ENCODE measurements around the gene FAAP20.

FAAP20 gene

GRCh38 chr1:2229911-2230731, 35.5 kb upstream of the FAAP20 start:
- no peak for DNase-seq

GRCh38 chr1:2229037-2229864, 34.7 kb upstream of the FAAP20 start:
- DNase-seq, result no peak

GRCh38 chr1:2228694-2229036, 34.1 kb upstream of the FAAP20 start:
- DNase-seq, result no peak

- no peak for DNase-seq
These were observed 33.6 kb upstream of the FAAP20 start, which contains the start of gene SKI for GRCh38 chr1:2228157-2228594. Gene SKI, plus strand, starts transcription at chr1:2228319. Its CDS starts 448 bp downstream, at chr1:2228767.

- DNase-seq, result peak; percentile 51 to 82
These were observed 33.0 kb upstream of the FAAP20 start for GRCh38 chr1:2227346-2228156.

- DNase-seq, result no peak
These were observed 32.2 kb upstream of the FAAP20 start for GRCh38 chr1:2226525-2227345.

GRCh38 chr1:2224631-2225428, 30.3 kb upstream of the FAAP20 start:
- no peak for DNase-seq

GRCh38 chr1:2224170-2224584, 29.6 kb upstream of the FAAP20 start:
- DNase-seq, result no peak

- no peak for DNase-seq
These were observed 26.7 kb upstream of the FAAP20 start for GRCh38 chr1:2221271-2221670.

- no peak for DNase-seq
These were observed 22.1 kb upstream of the FAAP20 start for GRCh38 chr1:2216767-2217058.

- no peak for DNase-seq
These were observed 21.6 kb upstream of the FAAP20 start for GRCh38 chr1:2215909-2216766.

GRCh38 chr1:2215329-2215728, 20.8 kb upstream of the FAAP20 start:
- DNase-seq, result no peak

- DNase-seq, result no peak
These were observed 20.1 kb upstream of the FAAP20 start for GRCh38 chr1:2214541-2215241.

GRCh38 chr1:2213576-2214505, 19.3 kb upstream of the FAAP20 start:
- DNase-seq, result no peak

- DNase-seq, result peak; percentile 74 to 83
These were observed 18.2 kb upstream of the FAAP20 start for GRCh38 chr1:2212532-2213491.

- no peak for DNase-seq
These were observed 17.6 kb upstream of the FAAP20 start for GRCh38 chr1:2212274-2212531.

- DNase-seq, result no peak
These were observed 16.2 kb upstream of the FAAP20 start for GRCh38 chr1:2210786-2211185.
